Upper lobe of left lung (tissue), 6 donors: ENCODE results near the gene DCTN3. TPM values are rescaled to one million over a fixed set of nuclear protein-coding genes. Genes with fewer than 3 reads are reported as not detected.

Source experiments
- ATAC-seq, 2 donors: fragments of 200-7000 bp; cut with Tn5 transposase; one replicate each; pipeline ENCODE4 v1.9.1; 2022; ENCODE audit warnings: mild to moderate bottlenecking in 2 of 2, moderate library complexity in 2 of 2; ENCODE audit not compliant: low FRiP score in 2 of 2
- DNase-seq, 2 donors: peaks; one replicate each; pipeline ENCODE4 v3.0.0-alpha.2; 2019 to 2020
- H3K27ac ChIP-seq, 4 donors: fragments of 200-600 bp; sonication (generic); one replicate each; pipeline ENCODE4 v1.5.1; 2016 to 2019
- H3K27me3 ChIP-seq, 4 donors: fragments of 200-600 bp; sonication (generic); one replicate each; pipeline ENCODE4 v1.5.1; 2017 to 2019
- H3K36me3 ChIP-seq, 4 donors: fragments of 200-600 bp; sonication (generic); one replicate each; pipeline ENCODE4 v1.5.1; 2016 to 2019
- H3K4me1 ChIP-seq, 4 donors: fragments of 200-600 bp; sonication (generic); one replicate each; pipeline ENCODE4 v1.5.1; 2018 to 2019
- H3K4me3 ChIP-seq, 4 donors: fragments of 200-600 bp; sonication (generic); one replicate each; pipeline ENCODE4 v1.5.1; 2017 to 2019; ENCODE audit warnings: mild to moderate bottlenecking in 2 of 4, moderate library complexity in 1 of 4
- H3K9me3 ChIP-seq, 4 donors: fragments of 200-600 bp; sonication (generic); one replicate each; pipeline ENCODE4 v1.5.1; 2018 to 2019
- EP300 ChIP-seq, 4 donors: sonication (generic); formaldehyde crosslinking; IDR thresholded peaks; one replicate each; pipeline ENCODE4 v1.5.1; 2017; ENCODE audit warnings: antibody characterized with exemption in 4 of 4, control low read depth in 2 of 4
- POLR2A ChIP-seq, 4 donors: fragments of 450-650 bp; IDR thresholded peaks; one replicate each; pipeline ENCODE4 v1.5.1; 2016 to 2017; ENCODE audit warnings: antibody characterized with exemption in 4 of 4, mild to moderate bottlenecking in 2 of 4
- POLR2AphosphoS5 ChIP-seq, 2 donors: sonication (generic); formaldehyde crosslinking; IDR thresholded peaks; one replicate each; pipeline ENCODE4 v1.5.1; 2017; ENCODE audit warnings: antibody characterized with exemption in 2 of 2
- WGBS, 2 donors: methylation state at CpG; one replicate each; pipeline ENCODE4 v1.1.5; 2017 to 2018; 5-methylcytosine and 5-hydroxymethylcytosine counted together
- total RNA-seq, 6 donors: library from RNA; depleted of rRNA in 4 of 6; stranded (reverse); fragments of >200 nt in 4 of 6; gene quantifications; one replicate each; pipeline versions ENCODE4 v1.1.0 to v1.2.1, GENCODE V29; 2016 to 2021
- TF ChIP-seq, protein P1 (sequence below), 6 experiments: fragments of 450-650 bp in 4 of 6; fragments of 200-600 bp in 2 of 6; sonication (generic) in 2 of 6; IDR thresholded peaks; one replicate each; pipeline ENCODE4 v1.5.1; 2016 to 2019; ENCODE audit warnings: antibody characterized with exemption in 6 of 6
- donor health status: DM: no; HTN: no; CAD: no; lungs with moderate emphysema.
- donor health status: DM: no; HTN: yes; CAD: no; lungs with severe emphysema.

The DCTN3 gene
- total RNA-seq, 6 donors from 2014 or later = 26.2 to 92.6 (median 68.1) TPM

DNA sequence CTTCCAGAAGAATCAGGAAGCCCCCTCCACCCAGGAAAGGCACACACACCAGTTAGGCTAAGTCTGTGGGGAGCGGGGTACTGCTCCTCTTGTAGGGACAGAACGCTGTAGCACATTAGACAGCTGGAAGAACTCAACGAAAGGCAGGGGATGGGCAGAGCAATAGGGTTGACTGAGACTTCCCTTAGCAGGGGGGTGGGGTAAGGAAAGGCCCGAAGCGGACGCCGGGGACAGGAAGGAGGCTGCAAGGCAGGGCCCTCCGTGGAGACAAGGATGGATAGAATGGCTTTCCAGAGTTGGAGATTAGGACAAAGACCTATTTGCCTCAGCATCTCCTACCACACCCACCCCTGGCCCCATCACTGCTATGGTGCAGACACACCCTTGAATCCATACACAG lies 45.1 kb downstream of the DCTN3 start:
- H3K27ac ChIP-seq = no peak overlapping the region
- DNase-seq = no peak
- peaks cover 0 to 27% (median 15%) of the 10 kb centered on the region in 4 donors for H3K27me3 ChIP-seq
- H3K4me3 ChIP-seq = no peak overlapping the region
- 35 to 44% methylated on average over 8 of the region's 8 CpGs for WGBS, 2 donors
- H3K9me3 ChIP-seq = no peaks in the 10 kb centered on the region
- no peaks in the 10 kb centered on the region for H3K36me3 ChIP-seq
- ATAC-seq = no peak
- peaks cover 9 to 21% (median 11%) of the 10 kb centered on the region in 4 donors for H3K4me1 ChIP-seq
- TF ChIP-seq POLR2AphosphoS5 (IDR thresholded peaks at IDR 0.05) (no peak), EP300 (IDR thresholded peaks at IDR 0.05) (no peak), POLR2A (IDR thresholded peaks at IDR 0.05) (no peak)
- TF ChIP-seq, protein P1, sequence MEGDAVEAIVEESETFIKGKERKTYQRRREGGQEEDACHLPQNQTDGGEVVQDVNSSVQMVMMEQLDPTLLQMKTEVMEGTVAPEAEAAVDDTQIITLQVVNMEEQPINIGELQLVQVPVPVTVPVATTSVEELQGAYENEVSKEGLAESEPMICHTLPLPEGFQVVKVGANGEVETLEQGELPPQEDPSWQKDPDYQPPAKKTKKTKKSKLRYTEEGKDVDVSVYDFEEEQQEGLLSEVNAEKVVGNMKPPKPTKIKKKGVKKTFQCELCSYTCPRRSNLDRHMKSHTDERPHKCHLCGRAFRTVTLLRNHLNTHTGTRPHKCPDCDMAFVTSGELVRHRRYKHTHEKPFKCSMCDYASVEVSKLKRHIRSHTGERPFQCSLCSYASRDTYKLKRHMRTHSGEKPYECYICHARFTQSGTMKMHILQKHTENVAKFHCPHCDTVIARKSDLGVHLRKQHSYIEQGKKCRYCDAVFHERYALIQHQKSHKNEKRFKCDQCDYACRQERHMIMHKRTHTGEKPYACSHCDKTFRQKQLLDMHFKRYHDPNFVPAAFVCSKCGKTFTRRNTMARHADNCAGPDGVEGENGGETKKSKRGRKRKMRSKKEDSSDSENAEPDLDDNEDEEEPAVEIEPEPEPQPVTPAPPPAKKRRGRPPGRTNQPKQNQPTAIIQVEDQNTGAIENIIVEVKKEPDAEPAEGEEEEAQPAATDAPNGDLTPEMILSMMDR (IDR thresholded peaks at IDR 0.05) = no peak

DNA sequence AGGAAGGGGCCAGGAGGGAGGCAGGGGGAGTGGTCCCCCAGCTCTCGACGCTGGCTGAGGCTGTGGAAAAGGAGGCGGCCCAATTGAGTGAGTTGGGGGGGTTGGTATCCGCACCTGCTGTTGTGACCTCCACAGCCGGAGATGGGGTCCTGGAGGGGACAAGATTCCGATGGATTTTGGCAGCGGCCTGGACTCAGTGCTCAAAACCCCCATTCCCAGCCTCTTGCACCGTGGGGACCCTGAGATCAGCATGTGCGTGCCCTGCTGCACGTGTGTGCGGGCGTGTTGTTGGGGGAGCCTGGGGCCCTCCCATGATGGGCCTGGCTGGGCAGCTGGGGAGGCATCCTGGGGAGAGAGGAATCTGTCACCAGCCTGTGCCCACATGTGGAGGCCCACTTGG lies 45.7 kb downstream of the DCTN3 start:
- H3K27me3 ChIP-seq = peaks cover 0 to 27% (median 15%) of the 10 kb centered on the region in 4 donors
- peaks cover 9 to 21% (median 11%) of the 10 kb centered on the region in 4 donors for H3K4me1 ChIP-seq
- H3K27ac ChIP-seq = no peak overlapping the region
- no peak overlapping the region for H3K4me3 ChIP-seq
- DNase-seq = no peak
- no peaks in the 10 kb centered on the region for H3K9me3 ChIP-seq
- TF ChIP-seq POLR2A (IDR thresholded peaks at IDR 0.05) (no peak), POLR2AphosphoS5 (IDR thresholded peaks at IDR 0.05) (no peak), EP300 (IDR thresholded peaks at IDR 0.05) (no peak)
- TF ChIP-seq, protein P1 (IDR thresholded peaks at IDR 0.05) = no peak
- 90 to 91% methylated on average over 7 to 12 of the region's 12 CpGs for WGBS, 2 donors
- H3K36me3 ChIP-seq = no peaks in the 10 kb centered on the region
- ATAC-seq = no peak

DNA sequence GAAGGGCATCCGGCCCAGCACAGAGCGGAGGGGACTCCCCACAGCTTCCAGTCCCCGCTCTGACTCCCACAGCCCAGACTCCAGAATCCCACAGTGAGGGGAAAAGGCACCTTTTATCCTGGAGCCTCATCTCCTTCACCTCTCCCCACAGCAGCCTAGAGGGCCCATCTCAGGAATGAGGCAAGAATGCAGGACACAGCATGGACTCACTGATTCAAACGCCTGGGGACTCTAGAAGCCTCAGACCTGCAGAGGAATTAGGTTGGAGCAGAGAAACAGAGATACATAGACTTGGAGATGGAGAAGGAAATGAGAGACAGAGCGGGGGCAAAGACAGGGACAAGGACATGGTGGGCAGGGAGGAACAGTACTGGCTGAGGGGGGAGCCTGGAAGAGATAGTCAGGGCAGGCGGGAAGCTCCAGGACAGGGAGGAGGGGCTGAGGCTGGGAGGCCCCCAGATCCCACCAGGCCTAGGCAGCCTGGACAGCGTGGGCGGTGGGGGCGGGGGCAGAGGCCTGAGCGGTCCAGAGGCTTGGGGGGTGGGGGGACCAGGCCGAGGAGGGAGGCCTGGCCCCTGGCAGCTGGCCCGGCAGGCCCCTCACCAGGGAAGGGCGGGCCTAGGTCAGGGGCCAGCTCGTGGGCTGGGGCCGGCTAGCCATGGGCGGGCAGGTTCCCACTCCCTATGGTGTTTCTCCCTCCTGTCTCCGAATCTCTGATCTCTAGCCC lies 46.5 kb downstream of the DCTN3 start:
- TF ChIP-seq POLR2AphosphoS5 (IDR thresholded peaks at IDR 0.05) (no peak), POLR2A (IDR thresholded peaks at IDR 0.05) (no peak), EP300 (IDR thresholded peaks at IDR 0.05) (no peak)
- TF ChIP-seq, protein P1 (IDR thresholded peaks at IDR 0.05) = no peak
- 84 to 92% methylated on average over 10 to 16 of the region's 17 CpGs for WGBS, 2 donors
- Histone ChIP-seq H3K4me3 (no peak overlapping the region), H3K36me3 (no peaks in the 10 kb centered on the region), H3K27ac (no peak overlapping the region), H3K9me3 (no peaks in the 10 kb centered on the region), H3K4me1 (peaks cover 9 to 17% (median 11%) of the 10 kb centered on the region in 4 donors), H3K27me3 (peaks cover 0 to 22% (median 12%) of the 10 kb centered on the region in 4 donors)
- DNase-seq (no peak), ATAC-seq (no peak)

DNA sequence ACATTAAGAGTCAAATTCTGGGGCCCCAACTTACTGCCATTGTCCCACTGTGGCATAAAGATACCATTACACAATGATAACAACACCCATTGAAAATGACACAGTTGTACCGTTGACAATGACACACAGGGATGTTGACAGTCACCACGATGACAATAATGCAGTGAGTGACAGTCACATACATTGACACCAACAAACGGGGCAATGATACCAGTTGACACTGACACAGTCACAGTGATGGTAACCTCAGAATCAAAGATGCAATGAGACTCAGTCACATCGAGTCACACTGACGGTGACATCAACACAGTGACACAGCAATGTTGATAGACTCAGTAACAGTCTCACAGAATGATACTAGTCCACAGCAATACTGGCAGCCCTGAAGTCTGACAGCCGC lies 47.7 kb downstream of the DCTN3 start:
- Histone ChIP-seq H3K36me3 (no peaks in the 10 kb centered on the region), H3K27ac (no peak overlapping the region), H3K4me1 (peaks cover 2 to 5% (median 3%) of the 10 kb centered on the region in 4 donors), H3K9me3 (no peaks in the 10 kb centered on the region), H3K27me3 (peaks cover 0 to 11% (median 2%) of the 10 kb centered on the region in 4 donors), H3K4me3 (no peak overlapping the region)
- DNase-seq = no peak
- no peak for ATAC-seq
- TF ChIP-seq POLR2A (IDR thresholded peaks at IDR 0.05) = no peak
- 78 to 94% methylated on average over 5 to 6 of the region's 6 CpGs for WGBS, 2 donors

DNA sequence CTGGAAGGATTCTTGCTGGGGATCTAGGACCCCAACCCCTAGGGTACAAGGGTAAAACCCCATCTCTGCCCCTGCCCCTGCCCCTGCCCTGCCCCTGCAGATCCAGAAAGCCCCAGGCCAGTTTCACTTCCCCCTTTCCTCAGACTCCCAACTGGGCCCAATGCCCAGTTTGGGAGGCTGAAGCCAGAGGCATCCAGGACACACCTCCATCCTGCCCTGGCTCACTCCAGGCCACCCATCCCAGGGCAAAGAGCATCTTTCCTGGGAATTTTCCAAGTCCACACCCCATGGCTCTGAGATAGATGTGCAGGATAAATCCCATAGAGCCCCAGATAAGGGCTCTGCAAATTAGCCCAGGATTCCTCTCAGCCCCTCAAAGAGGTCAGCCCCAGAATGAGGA lies 48.2 kb downstream of the DCTN3 start:
- H3K4me1 ChIP-seq = no peaks in the 10 kb centered on the region
- ATAC-seq (no peak), DNase-seq (no peak)
- no peaks in the 10 kb centered on the region for H3K36me3 ChIP-seq
- peaks cover 0 to 6% (median 0%) of the 10 kb centered on the region in 4 donors for H3K27me3 ChIP-seq
- H3K4me3 ChIP-seq = no peak overlapping the region
- H3K9me3 ChIP-seq = no peaks in the 10 kb centered on the region
- H3K27ac ChIP-seq = no peak overlapping the region
- no peak for TF ChIP-seq POLR2A (IDR thresholded peaks at IDR 0.05)
- no peak for TF ChIP-seq EP300 (IDR thresholded peaks at IDR 0.05)
- TF ChIP-seq POLR2AphosphoS5 (IDR thresholded peaks at IDR 0.05) = no peak
- TF ChIP-seq, protein P1 (IDR thresholded peaks at IDR 0.05) = no peak
